Measurements from ENCODE around the gene SERP2.

SERP2 gene

DNA sequence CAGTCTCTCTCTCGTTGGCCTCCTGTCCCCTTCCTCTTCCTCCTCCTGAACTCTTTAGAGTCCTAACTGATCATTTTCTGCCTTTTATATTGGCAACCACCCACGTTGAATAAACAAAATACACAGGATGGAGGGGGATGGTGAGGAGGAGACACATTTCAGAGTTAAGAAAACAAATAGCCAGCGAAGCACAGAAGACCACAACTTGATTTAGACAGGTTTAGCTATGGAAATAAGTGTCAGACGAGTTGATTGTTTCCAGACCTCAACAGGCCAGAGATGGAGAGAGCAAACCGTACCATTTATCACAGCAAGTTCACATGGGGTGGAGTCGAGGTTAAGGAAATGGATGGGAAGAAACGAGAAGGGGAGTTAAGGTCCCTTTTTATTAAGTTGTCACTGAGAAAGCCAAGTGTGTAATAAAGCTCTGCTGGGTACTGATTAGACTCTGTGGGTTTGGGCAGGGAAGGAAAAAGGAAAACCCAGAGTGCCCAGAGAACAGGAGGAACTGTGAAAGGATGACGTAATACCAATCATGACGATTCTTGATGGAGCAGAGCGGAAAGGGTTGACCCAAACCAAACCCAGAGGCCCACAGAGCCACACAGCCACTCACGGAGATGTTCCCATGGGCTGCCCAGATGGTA is 11.1 kb upstream of the SERP2 start:
- POLR2A ChIA-PET = interaction anchor here (1.0 kb wide), 1 partner anchor 74 kb away, joined by 3 read pairs; no protein-coding TSS in a partner anchor
- CTCF ChIA-PET = no interaction called here
- DNase-seq (ENCODE audit: extremely low spot score) = no peak
- TF ChIP-seq, protein P1, sequence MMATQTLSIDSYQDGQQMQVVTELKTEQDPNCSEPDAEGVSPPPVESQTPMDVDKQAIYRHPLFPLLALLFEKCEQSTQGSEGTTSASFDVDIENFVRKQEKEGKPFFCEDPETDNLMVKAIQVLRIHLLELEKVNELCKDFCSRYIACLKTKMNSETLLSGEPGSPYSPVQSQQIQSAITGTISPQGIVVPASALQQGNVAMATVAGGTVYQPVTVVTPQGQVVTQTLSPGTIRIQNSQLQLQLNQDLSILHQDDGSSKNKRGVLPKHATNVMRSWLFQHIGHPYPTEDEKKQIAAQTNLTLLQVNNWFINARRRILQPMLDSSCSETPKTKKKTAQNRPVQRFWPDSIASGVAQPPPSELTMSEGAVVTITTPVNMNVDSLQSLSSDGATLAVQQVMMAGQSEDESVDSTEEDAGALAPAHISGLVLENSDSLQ (IDR thresholded peaks at IDR 0.05) = no peak
- no peak for TF ChIP-seq BHLHE40 (IDR thresholded peaks at IDR 0.05; ENCODE audit: borderline replicate concordance)
- no peak for TF ChIP-seq ZNF384 (IDR thresholded peaks at IDR 0.05)
- TF ChIP-seq HDGF (IDR thresholded peaks at IDR 0.05; ENCODE audit: borderline replicate concordance) = no peak
- TF ChIP-seq LEF1 (IDR thresholded peaks at IDR 0.05; ENCODE audit: borderline replicate concordance) = no peak
- TF ChIP-seq FOXK2 (IDR thresholded peaks at IDR 0.05) = no peak
- TF ChIP-seq SUZ12 (IDR thresholded peaks at IDR 0.05) = no peak
- TF ChIP-seq FOXA1 (IDR thresholded peaks at IDR 0.05) = no peak
- no peak for TF ChIP-seq CTBP1 (IDR thresholded peaks at IDR 0.05; ENCODE audit: borderline replicate concordance)
- TF ChIP-seq SP1 (IDR thresholded peaks at IDR 0.05) = no peak
- no peak for TF ChIP-seq ARNT (IDR thresholded peaks at IDR 0.05)
- no peak for TF ChIP-seq TARDBP (IDR thresholded peaks at IDR 0.05)
- TF ChIP-seq L3MBTL2 (conservative IDR thresholded peaks at IDR 0.05) = no peak
- TF ChIP-seq NFRKB (IDR thresholded peaks at IDR 0.05) = no peak
- TF ChIP-seq ELF4 (IDR thresholded peaks at IDR 0.05) = no peak
- no peak for TF ChIP-seq FOXM1 (IDR thresholded peaks at IDR 0.05; ENCODE audit: borderline replicate concordance)

DNA sequence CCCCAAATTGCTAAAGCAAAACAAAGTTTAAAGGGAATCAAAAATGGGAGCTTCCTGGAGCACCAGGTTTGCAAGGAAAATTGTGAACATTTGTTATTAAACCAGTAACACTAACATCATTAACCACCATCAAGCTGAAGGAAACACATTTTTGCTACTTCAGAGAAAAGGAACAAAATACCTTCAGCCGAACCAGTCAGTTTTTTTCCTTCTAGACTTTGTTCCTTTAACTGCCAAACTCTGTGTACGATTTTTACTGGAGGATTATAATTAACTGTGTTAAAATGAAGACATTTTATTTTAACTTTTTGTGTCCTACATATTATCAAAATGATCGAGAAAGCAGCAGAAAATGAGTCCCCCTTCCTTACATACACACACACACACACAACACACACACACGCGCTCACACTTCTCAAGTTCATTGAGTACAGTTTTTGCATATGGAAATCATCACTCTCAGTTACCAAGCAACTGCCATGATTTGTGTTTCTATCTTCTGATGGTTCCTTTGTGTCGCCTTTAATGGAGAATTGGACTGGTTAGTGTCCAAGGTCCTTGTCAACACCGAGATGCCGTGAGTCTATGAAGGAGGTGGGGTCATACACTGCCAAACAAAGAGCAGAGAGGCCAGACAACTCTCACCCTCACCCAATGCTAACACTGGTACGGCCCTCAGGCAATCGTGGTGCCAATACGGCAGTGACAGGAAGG is 9.8 kb upstream of the SERP2 start:
- no peak for TF ChIP-seq CTBP1 (IDR thresholded peaks at IDR 0.05; ENCODE audit: borderline replicate concordance)
- no peak for TF ChIP-seq ARNT (IDR thresholded peaks at IDR 0.05)
- no peak for TF ChIP-seq ELF4 (IDR thresholded peaks at IDR 0.05)
- no peak for TF ChIP-seq L3MBTL2 (conservative IDR thresholded peaks at IDR 0.05)
- TF ChIP-seq FOXM1 (IDR thresholded peaks at IDR 0.05; ENCODE audit: borderline replicate concordance) = no peak
- no peak for TF ChIP-seq FOXK2 (IDR thresholded peaks at IDR 0.05)
- no peak for TF ChIP-seq LEF1 (IDR thresholded peaks at IDR 0.05; ENCODE audit: borderline replicate concordance)
- TF ChIP-seq SUZ12 (IDR thresholded peaks at IDR 0.05) = no peak
- TF ChIP-seq NFRKB (IDR thresholded peaks at IDR 0.05) = no peak
- TF ChIP-seq TARDBP (IDR thresholded peaks at IDR 0.05) = no peak
- TF ChIP-seq, protein P1 (IDR thresholded peaks at IDR 0.05) = no peak
- no peak for TF ChIP-seq HDGF (IDR thresholded peaks at IDR 0.05; ENCODE audit: borderline replicate concordance)
- POLR2A ChIA-PET = interaction anchor here (1.0 kb wide), 1 partner anchor 73 kb away, joined by 3 read pairs; no protein-coding TSS in a partner anchor
- DNase-seq (ENCODE audit: extremely low spot score) = no peak
- CTCF ChIA-PET = no interaction called here

DNA sequence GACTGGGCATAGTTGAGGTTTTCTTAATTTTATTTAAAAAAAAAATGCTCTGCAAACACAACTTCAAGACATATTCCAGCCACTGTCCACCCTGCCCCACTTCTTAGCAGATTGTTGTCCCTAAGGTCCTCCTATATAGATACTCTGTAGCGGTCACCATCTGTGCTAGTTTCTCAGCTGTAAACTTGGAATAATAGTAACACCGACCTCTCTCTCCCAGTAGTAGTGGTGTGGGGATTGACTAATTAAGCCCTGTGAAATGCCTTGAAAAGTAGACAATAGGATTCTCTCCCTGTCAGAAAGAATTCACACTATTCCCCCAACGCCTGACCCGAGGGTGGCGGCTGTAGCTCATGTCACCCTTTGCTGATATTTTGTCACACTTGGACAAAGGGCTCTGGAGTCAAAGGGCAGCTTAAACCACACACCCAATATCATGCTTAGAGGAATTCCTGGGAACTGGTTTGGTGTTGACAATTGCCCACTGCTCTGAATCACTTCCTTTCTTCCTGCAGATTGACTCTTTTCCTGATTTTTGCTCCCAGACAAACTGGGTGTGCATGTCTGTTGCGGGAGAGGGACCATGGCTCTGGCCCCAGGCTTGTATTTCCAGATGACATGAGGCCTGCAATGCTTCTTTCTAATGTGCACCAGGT is 9.2 kb upstream of the SERP2 start:
- ChIA-PET POLR2A (no interaction called here), CTCF (no interaction called here)
- DNase-seq (ENCODE audit: extremely low spot score) = no peak
- TF ChIP-seq FOXM1 (IDR thresholded peaks at IDR 0.05; ENCODE audit: borderline replicate concordance) (no peak), NFRKB (IDR thresholded peaks at IDR 0.05) (no peak), TARDBP (IDR thresholded peaks at IDR 0.05) (no peak), LEF1 (IDR thresholded peaks at IDR 0.05; ENCODE audit: borderline replicate concordance) (no peak), ZNF384 (IDR thresholded peaks at IDR 0.05) (no peak), HDGF (IDR thresholded peaks at IDR 0.05; ENCODE audit: borderline replicate concordance) (no peak), SP1 (IDR thresholded peaks at IDR 0.05) (no peak), L3MBTL2 (conservative IDR thresholded peaks at IDR 0.05) (no peak), SUZ12 (IDR thresholded peaks at IDR 0.05) (no peak), ARNT (IDR thresholded peaks at IDR 0.05) (no peak), BHLHE40 (IDR thresholded peaks at IDR 0.05; ENCODE audit: borderline replicate concordance) (no peak), FOXA1 (IDR thresholded peaks at IDR 0.05) (no peak), CTBP1 (IDR thresholded peaks at IDR 0.05; ENCODE audit: borderline replicate concordance) (no peak)
- TF ChIP-seq, protein P1 (IDR thresholded peaks at IDR 0.05) = no peak

DNA sequence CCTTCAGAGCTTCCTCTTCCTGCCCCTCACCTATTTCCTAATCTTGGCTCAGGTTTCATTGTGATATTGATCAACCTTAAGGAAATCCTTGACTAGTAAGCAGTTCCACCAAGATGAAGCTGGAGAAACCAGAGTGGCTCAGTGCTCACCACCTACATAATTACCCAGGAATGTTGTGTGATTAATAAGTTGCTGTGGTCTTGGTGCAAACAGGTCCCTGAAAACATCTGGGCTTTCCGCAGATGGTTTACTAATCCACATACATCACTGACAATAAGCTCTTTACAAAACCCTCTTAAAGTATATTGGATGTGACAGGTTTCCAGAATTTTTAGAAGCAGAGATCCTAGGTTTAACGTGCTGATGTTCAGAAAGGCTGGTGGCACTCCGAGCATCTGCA is 8.6 kb upstream of the SERP2 start:
- DNase-seq (ENCODE audit: extremely low spot score) = no peak
- POLR2A ChIA-PET = no interaction called here
- CTCF ChIA-PET = no interaction called here
- TF ChIP-seq LEF1 (IDR thresholded peaks at IDR 0.05; ENCODE audit: borderline replicate concordance) (no peak), FOXK2 (IDR thresholded peaks at IDR 0.05) (no peak), TARDBP (IDR thresholded peaks at IDR 0.05) (no peak), HDGF (IDR thresholded peaks at IDR 0.05; ENCODE audit: borderline replicate concordance) (no peak), SUZ12 (IDR thresholded peaks at IDR 0.05) (no peak), FOXA1 (IDR thresholded peaks at IDR 0.05) (no peak), FOXM1 (IDR thresholded peaks at IDR 0.05; ENCODE audit: borderline replicate concordance) (no peak), SP1 (IDR thresholded peaks at IDR 0.05) (no peak), ZNF384 (IDR thresholded peaks at IDR 0.05) (no peak)

DNA sequence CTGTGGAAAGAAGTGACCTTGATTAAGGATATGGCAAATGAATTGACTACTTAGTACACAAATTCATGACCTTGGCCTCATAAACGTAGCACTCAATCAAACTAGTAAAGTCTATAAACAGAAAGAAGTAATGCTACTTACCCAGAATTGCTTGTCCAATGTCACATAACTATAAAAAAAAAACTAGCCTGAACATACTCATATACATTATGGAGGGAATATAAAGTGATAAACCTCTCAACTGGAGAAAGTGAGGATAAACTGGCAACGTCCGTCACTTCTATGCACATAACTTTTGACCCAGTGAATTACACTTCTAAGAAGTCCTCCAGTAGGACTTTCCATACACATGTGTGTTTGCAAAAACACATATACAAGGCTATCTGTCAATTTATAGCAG is 7.7 kb upstream of the SERP2 start:
- no peak for TF ChIP-seq ARNT (IDR thresholded peaks at IDR 0.05)
- no peak for TF ChIP-seq FOXK2 (IDR thresholded peaks at IDR 0.05)
- TF ChIP-seq SP1 (IDR thresholded peaks at IDR 0.05) = no peak
- TF ChIP-seq L3MBTL2 (conservative IDR thresholded peaks at IDR 0.05) = no peak
- TF ChIP-seq FOXM1 (IDR thresholded peaks at IDR 0.05; ENCODE audit: borderline replicate concordance) = no peak
- TF ChIP-seq SUZ12 (IDR thresholded peaks at IDR 0.05) = no peak
- no peak for TF ChIP-seq LEF1 (IDR thresholded peaks at IDR 0.05; ENCODE audit: borderline replicate concordance)
- TF ChIP-seq, protein P1 (IDR thresholded peaks at IDR 0.05) = no peak
- no peak for DNase-seq (ENCODE audit: extremely low spot score)
- POLR2A ChIA-PET = no interaction called here
- CTCF ChIA-PET = no interaction called here

All from HEK293T (cell line).